GM12801 (cell line): Measurements from ENCODE around the gene PLEKHN1.

Experiments used
- TF ChIP-seq, protein P1 (sequence below): IDR thresholded peaks from one replicate; pipeline ENCODE4 v1.5.1; 2011; ENCODE audit warnings: control low read depth; ENCODE audit not compliant: insufficient read length; ENCODE audit errors: extremely low read depth

Gene PLEKHN1

GRCh38 chr1:932173-932510 lies 34.1 kb upstream of the PLEKHN1 start:
- TF ChIP-seq, protein P1, sequence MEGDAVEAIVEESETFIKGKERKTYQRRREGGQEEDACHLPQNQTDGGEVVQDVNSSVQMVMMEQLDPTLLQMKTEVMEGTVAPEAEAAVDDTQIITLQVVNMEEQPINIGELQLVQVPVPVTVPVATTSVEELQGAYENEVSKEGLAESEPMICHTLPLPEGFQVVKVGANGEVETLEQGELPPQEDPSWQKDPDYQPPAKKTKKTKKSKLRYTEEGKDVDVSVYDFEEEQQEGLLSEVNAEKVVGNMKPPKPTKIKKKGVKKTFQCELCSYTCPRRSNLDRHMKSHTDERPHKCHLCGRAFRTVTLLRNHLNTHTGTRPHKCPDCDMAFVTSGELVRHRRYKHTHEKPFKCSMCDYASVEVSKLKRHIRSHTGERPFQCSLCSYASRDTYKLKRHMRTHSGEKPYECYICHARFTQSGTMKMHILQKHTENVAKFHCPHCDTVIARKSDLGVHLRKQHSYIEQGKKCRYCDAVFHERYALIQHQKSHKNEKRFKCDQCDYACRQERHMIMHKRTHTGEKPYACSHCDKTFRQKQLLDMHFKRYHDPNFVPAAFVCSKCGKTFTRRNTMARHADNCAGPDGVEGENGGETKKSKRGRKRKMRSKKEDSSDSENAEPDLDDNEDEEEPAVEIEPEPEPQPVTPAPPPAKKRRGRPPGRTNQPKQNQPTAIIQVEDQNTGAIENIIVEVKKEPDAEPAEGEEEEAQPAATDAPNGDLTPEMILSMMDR = no peak

GRCh38 chr1:932776-933602 lies 33.3 kb upstream of the PLEKHN1 start:
- TF ChIP-seq, protein P1 = no peak

DNA sequence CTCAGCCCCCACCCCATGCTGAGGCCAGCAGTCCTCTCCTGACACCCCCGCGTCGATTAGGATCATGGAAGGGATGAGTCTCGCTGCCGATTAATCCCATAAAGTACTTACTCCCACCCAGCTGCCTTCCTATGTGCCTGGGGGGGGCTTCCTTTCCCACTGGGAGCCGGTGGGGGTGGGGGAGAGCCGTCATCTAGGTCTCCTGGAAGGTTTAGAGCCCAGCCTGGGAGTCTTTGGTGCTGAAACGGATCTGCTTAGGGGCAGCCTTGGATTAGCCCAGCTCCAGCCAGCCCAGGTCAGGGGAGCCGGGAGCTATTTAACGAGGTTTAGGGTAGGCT lies 32.7 kb upstream of the PLEKHN1 start:
- TF ChIP-seq, protein P1 = no peak

- TF ChIP-seq, protein P1 = no peak
Measured at GRCh38 chr1:934991-935750, 31.1 kb upstream of the PLEKHN1 start.

GRCh38 chr1:935751-936231 lies 30.5 kb upstream of the PLEKHN1 start:
- TF ChIP-seq, protein P1 = no peak

GRCh38 chr1:936348-937264 lies 29.7 kb upstream of the PLEKHN1 start:
- TF ChIP-seq, protein P1 = no peak

DNA sequence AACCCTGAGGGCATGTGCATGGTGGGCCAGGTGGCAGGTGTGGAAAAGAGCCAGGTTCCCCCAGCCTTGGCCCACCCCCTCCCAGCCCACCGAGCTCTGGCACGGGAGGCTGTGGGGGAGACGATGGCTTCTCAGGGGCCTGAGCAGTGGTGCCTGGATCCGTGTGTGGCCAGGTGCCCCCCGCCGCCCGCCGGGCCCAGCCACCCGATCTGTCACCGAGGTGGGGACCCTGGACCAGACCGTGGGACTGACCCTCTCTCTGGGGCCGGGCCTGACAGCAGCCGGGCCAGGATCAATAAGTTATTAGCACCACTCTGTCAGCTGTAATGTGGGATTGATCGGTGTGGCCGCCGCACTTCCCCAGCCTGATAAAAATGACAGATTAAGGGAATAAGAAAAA lies 28.8 kb upstream of the PLEKHN1 start:
- TF ChIP-seq, protein P1 = no peak
